ENCODE results near the gene TIGAR. TPM values are rescaled to one million over a fixed set of nuclear protein-coding genes. Genes with fewer than 3 reads are reported as not detected.
A peak's percentile ranks its signal among the peaks of the same experiment; 100 is the strongest.

Gene TIGAR
- total RNA-seq (ENCODE audit: low replicate concordance), result 7.1 and 18.1 TPM in 2 replicates

GRCh38 chr12:4320853-4321701 is at the start of gene TIGAR:
TSS of gene TIGAR (plus strand) at chr12:4321213. CDS start at chr12:4321272, 59 bp downstream.
- Histone ChIP-seq H3K4me2 (peak within 1 kb of the TSS; percentile 83), H4K20me1 (ENCODE audit: low read depth) (no peaks in the 10 kb centered on the region), H3K79me2 (ENCODE audit: low read depth) (peaks cover 42% of the 10 kb centered on the region), H3K36me3 (no peaks in the 10 kb centered on the region), H3K9me3 (ENCODE audit: low read depth) (no peaks in the 10 kb centered on the region), H3K9ac (peak within 1 kb of the TSS; percentile 78), H2AFZ (replicated peaks) (peak within 1 kb of the TSS; percentile 88), H3F3A (ENCODE audit: low read depth) (peaks cover 6% of the 10 kb centered on the region), H3K4me1 (peaks cover 4% of the 10 kb centered on the region), H3K4me3 (peak within 1 kb of the TSS; percentile 85), H3K27ac (peak within 1 kb of the TSS; percentile 76), H3K27me3 (peaks cover 5% of the 10 kb centered on the region)
- peaks cover 4% of the 10 kb centered on the region for H3K27me3 Mint-ChIP-seq (ENCODE audit: insufficient read depth, low read depth)
- peak within 1 kb of the TSS; percentile 12 for H3K27ac Mint-ChIP-seq
- peaks cover 14% of the 10 kb centered on the region for H3K4me1 Mint-ChIP-seq
- H3K9me3 Mint-ChIP-seq, result no peaks in the 10 kb centered on the region
- peak within 1 kb of the TSS; percentile 88 for H3K4me3 Mint-ChIP-seq
- TF ChIP-seq CTCF (IDR thresholded peaks at IDR 0.05), result no peak
- no peak for TF ChIP-seq EZH2phosphoT487 (IDR thresholded peaks at IDR 0.05)
- no peak for TF ChIP-seq EZH2 (IDR thresholded peaks at IDR 0.05)
- peaks cover 5% of the 10 kb centered on the region for H3K36me3 Mint-ChIP-seq
- peak; percentile 99 for DNase-seq (ENCODE audit: low spot score)

GRCh38 chr12:4271717-4272423 is 49.1 kb upstream of the TIGAR start:
- Histone ChIP-seq H3K9ac (no peak overlapping the region), H3K79me2 (ENCODE audit: low read depth) (peaks cover 22% of the 10 kb centered on the region), H3K27ac (no peak overlapping the region), H3K9me3 (ENCODE audit: low read depth) (no peaks in the 10 kb centered on the region), H3K27me3 (peaks cover 98% of the 10 kb centered on the region), H3F3A (ENCODE audit: low read depth) (peaks cover 50% of the 10 kb centered on the region), H4K20me1 (ENCODE audit: low read depth) (peaks cover 14% of the 10 kb centered on the region), H3K4me1 (peaks cover 20% of the 10 kb centered on the region), H3K4me3 (peak overlapping the region; percentile 82), H3K4me2 (peak overlapping the region; percentile 80), H2AFZ (replicated peaks) (peak overlapping the region; percentile 75), H3K36me3 (no peaks in the 10 kb centered on the region)
- peak; percentile 90 for DNase-seq (ENCODE audit: low spot score)
- H3K4me1 Mint-ChIP-seq, result peaks cover 33% of the 10 kb centered on the region
- no peaks in the 10 kb centered on the region for H3K9me3 Mint-ChIP-seq
- no peak for TF ChIP-seq CTCF (IDR thresholded peaks at IDR 0.05)
- peaks cover 11% of the 10 kb centered on the region for H3K36me3 Mint-ChIP-seq
- peaks cover 26% of the 10 kb centered on the region for H3K27me3 Mint-ChIP-seq (ENCODE audit: insufficient read depth, low read depth)
- H3K27ac Mint-ChIP-seq, result peak overlapping the region; percentile 42
- H3K4me3 Mint-ChIP-seq, result peak overlapping the region; percentile 97

- Mint-ChIP-seq H3K9me3 (no peaks in the 10 kb centered on the region), H3K36me3 (peaks cover 15% of the 10 kb centered on the region), H3K4me1 (peaks cover 41% of the 10 kb centered on the region), H3K4me3 (peak overlapping the region; percentile 97), H3K27ac (peak overlapping the region; percentile 96), H3K27me3 (ENCODE audit: insufficient read depth, low read depth) (peaks cover 29% of the 10 kb centered on the region)
- peaks cover 90% of the 10 kb centered on the region for H3K27me3 ChIP-seq
- H3K4me1 ChIP-seq, result peaks cover 24% of the 10 kb centered on the region
- H3K27ac ChIP-seq, result no peak overlapping the region
- peak overlapping the region; percentile 82 for H3K4me3 ChIP-seq
- H3K9me3 ChIP-seq (ENCODE audit: low read depth), result no peaks in the 10 kb centered on the region
- peaks cover 50% of the 10 kb centered on the region for H3F3A ChIP-seq (ENCODE audit: low read depth)
- peak overlapping the region; percentile 75 for H2AFZ ChIP-seq (replicated peaks)
- peaks cover 3% of the 10 kb centered on the region for H3K36me3 ChIP-seq
- H4K20me1 ChIP-seq (ENCODE audit: low read depth), result peaks cover 21% of the 10 kb centered on the region
- peak overlapping the region; percentile 80 for H3K4me2 ChIP-seq
- peak; percentile 82 for DNase-seq (ENCODE audit: low spot score)
- peaks cover 27% of the 10 kb centered on the region for H3K79me2 ChIP-seq (ENCODE audit: low read depth)
- H3K9ac ChIP-seq, result no peak overlapping the region
- TF ChIP-seq EZH2phosphoT487 (IDR thresholded peaks at IDR 0.05), result no peak
- no peak for TF ChIP-seq EZH2 (IDR thresholded peaks at IDR 0.05)
- TF ChIP-seq CTCF (IDR thresholded peaks at IDR 0.05), result no peak
These were observed 48.4 kb upstream of the TIGAR start for GRCh38 chr12:4272424-4273272.

Data from neural progenitor cell (in vitro differentiated cells).